ENCODE data around the gene ARHGAP22. TPM values are rescaled to one million over a fixed set of nuclear protein-coding genes. Genes with fewer than 3 reads are reported as not detected.
"Not testable (repeated sequence)": the region's sequence is repeated elsewhere in the genome, so short reads cannot be mapped to it uniquely, and the experiment has no call there.

Gene ARHGAP22
- total RNA-seq, 2 experiments from 2014 or later = not detected

DNA sequence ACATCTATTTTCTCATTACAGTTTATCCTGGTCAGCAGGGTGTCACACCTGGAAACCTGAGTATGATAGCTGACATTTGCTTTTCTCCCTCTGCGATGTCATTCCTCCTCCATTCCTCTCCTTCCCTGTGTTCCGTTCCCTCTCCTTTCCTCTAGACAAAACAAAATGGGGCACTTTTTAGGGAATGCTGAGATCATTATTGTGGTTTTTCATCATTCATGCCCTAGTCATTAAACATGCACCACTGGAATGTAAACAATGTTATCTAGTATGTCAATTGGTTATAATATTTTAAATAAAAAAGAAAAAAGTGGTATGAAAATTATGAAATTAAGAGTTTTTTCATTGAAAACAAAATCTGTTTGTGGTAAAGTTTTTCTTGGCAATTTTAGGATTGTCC is 165.8 kb downstream of the ARHGAP22 start:
- Mint-ChIP-seq H3K4me1 (ENCODE audit: low read depth) (no peaks in the 10 kb centered on the region), H3K4me3 (no peak overlapping the region), H3K27me3 (no peaks in the 10 kb centered on the region), H3K9me3 (no peaks in the 10 kb centered on the region), H3K36me3 (peaks cover 5% of the 10 kb centered on the region), H3K27ac (no peak overlapping the region)
- POLR2A ChIA-PET = no interaction called here
- CTCF ChIA-PET = no interaction called here
- intact Hi-C loops (cut with micrococcal nuclease) = no loop called here
- no peak for DNase-seq

DNA sequence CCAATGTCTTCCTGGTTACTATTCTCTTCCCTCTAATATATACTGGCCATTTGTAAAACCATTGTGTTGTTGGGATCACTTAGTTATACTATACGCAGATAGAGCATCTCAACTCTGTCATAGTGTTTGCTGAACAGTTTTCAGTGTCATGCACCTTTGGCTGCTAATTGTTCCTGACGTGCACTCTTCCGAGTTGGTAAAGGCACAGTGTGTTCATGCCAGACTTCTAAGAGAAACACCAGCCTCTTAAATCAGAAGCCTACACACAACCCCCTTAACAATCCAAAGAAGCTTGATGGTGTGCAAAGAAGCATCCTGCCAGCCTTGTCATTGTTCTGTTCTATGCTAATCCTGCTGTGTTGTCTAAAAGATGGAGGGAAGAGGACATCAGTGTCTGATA is 167.3 kb downstream of the ARHGAP22 start:
- Mint-ChIP-seq H3K4me3 (no peak overlapping the region), H3K36me3 (peaks cover 11% of the 10 kb centered on the region), H3K27ac (no peak overlapping the region), H3K9me3 (no peaks in the 10 kb centered on the region), H3K27me3 (no peaks in the 10 kb centered on the region), H3K4me1 (ENCODE audit: low read depth) (no peaks in the 10 kb centered on the region)
- ChIA-PET POLR2A (no interaction called here), CTCF (no interaction called here)
- intact Hi-C loops (cut with micrococcal nuclease) = no loop called here
- DNase-seq = no peak

- H3K36me3 Mint-ChIP-seq = peaks cover 18% of the 10 kb centered on the region
These were observed 173.0 kb downstream of the ARHGAP22 start for GRCh38 chr10:48431871-48432270.

DNA sequence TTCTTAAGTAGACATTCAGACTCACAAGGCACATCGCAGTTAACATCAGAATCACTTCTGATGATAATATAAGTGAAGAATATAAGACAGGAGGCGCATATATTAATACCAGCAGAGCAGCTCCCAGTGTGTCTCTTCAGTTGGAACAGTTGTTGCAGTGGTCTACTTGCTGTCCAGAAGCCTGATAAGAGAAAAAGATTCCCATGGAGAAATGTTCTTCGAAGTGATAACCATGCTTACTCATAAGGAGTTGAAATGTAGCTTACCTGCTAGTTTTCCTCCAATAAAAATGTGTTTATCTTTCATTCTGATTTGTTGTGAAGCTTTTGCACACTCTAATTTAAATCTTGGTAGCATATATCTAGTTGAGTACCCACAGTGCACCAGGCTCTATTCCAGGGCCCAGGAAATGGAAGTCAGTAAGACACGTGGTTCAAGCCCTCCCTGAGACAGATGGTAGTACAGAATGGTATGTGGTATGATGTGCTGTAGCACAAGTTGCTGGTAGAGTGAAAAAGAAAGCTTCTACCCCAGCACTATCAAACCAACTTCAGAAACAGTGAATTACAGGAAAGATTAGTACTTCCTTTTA is 174.4 kb downstream of the ARHGAP22 start:
- intact Hi-C loops (cut with micrococcal nuclease) = no loop called here
- Mint-ChIP-seq H3K9me3 (no peaks in the 10 kb centered on the region), H3K4me1 (ENCODE audit: low read depth) (no peaks in the 10 kb centered on the region), H3K27me3 (no peaks in the 10 kb centered on the region), H3K27ac (no peak overlapping the region), H3K4me3 (no peak overlapping the region), H3K36me3 (peaks cover 19% of the 10 kb centered on the region)
- no peak for DNase-seq
- ChIA-PET POLR2A (no interaction called here), CTCF (no interaction called here)

More at GRCh38 chr10:48431871-48432270, 173.0 kb downstream of the ARHGAP22 start:
- H3K4me1 Mint-ChIP-seq (ENCODE audit: low read depth) = no peaks in the 10 kb centered on the region
- CTCF ChIA-PET = interaction anchor here (0.5 to 1.0 kb wide), 2 partner anchors 69 to 226 kb away, joined by 4 read pairs; no protein-coding TSS in a partner anchor
- H3K27ac Mint-ChIP-seq = no peak overlapping the region
- no peaks in the 10 kb centered on the region for H3K27me3 Mint-ChIP-seq
- DNase-seq = no peak
- no peaks in the 10 kb centered on the region for H3K9me3 Mint-ChIP-seq
- POLR2A ChIA-PET = no interaction called here
- intact Hi-C loops (cut with micrococcal nuclease) = no loop called here
- H3K4me3 Mint-ChIP-seq = no peak overlapping the region

- no peaks in the 10 kb centered on the region for H3K4me1 Mint-ChIP-seq (ENCODE audit: low read depth)
- H3K9me3 Mint-ChIP-seq = no peaks in the 10 kb centered on the region
- H3K4me3 Mint-ChIP-seq = no peak overlapping the region
- H3K27ac Mint-ChIP-seq = no peak overlapping the region
- intact Hi-C loops (cut with micrococcal nuclease) = no loop called here
- POLR2A ChIA-PET = no interaction called here
- peaks cover 16% of the 10 kb centered on the region for H3K36me3 Mint-ChIP-seq
- DNase-seq = no peak
- CTCF ChIA-PET = no interaction called here
- no peaks in the 10 kb centered on the region for H3K27me3 Mint-ChIP-seq
These were observed 175.6 kb downstream of the ARHGAP22 start for GRCh38 chr10:48429309-48429708.

DNA sequence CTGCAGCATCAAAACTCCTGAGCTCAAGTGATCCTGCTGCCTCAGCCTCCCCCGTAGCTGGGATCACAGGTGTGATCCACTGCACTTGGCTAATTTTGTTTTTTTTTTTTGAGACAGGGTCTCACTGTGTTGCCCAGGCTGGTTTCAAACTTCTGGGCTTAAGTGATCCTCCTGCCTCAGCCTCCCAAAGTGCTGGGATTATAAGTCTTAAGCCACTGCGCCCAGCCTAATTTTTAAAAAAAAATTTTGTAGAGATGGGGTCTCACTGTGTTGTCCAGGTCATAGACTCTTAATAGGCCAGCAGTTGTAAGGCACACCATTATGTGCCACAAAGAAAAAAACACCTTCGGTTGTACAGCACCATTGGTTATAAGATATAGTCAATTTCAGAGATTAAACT is 176.0 kb downstream of the ARHGAP22 start:
- intact Hi-C loops (cut with micrococcal nuclease) = no loop called here
- H3K9me3 Mint-ChIP-seq = no peaks in the 10 kb centered on the region
- no peaks in the 10 kb centered on the region for H3K27me3 Mint-ChIP-seq
- no peak for DNase-seq
- no peak overlapping the region for H3K27ac Mint-ChIP-seq
- ChIA-PET POLR2A (no interaction called here), CTCF (no interaction called here)
- peaks cover 17% of the 10 kb centered on the region for H3K36me3 Mint-ChIP-seq
- H3K4me3 Mint-ChIP-seq = no peak overlapping the region
- H3K4me1 Mint-ChIP-seq (ENCODE audit: low read depth) = no peaks in the 10 kb centered on the region

DNA sequence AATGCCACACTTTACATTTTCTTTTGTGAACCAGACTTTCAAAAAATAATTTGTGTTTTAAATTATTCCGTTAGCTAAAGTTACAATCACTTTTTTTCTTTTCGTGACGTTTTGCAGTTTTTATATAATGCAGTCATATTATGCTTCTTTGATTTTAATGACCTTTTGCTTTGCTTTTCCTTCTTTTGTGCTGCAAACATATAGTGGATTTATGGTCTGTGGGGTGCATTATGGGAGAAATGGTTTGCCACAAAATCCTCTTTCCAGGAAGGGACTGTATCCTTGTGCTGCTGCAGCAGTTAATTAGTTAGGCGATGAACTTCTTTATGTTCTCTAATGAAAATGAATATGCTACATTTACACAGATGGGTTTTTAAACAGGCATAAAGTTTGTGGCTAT is 181.0 kb downstream of the ARHGAP22 start:
- Mint-ChIP-seq H3K36me3 (peaks cover 8% of the 10 kb centered on the region), H3K4me3 (no peak overlapping the region), H3K4me1 (ENCODE audit: low read depth) (no peaks in the 10 kb centered on the region), H3K27ac (no peak overlapping the region), H3K27me3 (no peaks in the 10 kb centered on the region), H3K9me3 (no peaks in the 10 kb centered on the region)
- DNase-seq = no peak
- intact Hi-C loops (cut with micrococcal nuclease) = no loop called here
- POLR2A ChIA-PET = no interaction called here
- CTCF ChIA-PET = interaction anchor here (1.0 kb wide), 1 partner anchor 233 kb away, joined by 3 read pairs; no protein-coding TSS in a partner anchor

DNA sequence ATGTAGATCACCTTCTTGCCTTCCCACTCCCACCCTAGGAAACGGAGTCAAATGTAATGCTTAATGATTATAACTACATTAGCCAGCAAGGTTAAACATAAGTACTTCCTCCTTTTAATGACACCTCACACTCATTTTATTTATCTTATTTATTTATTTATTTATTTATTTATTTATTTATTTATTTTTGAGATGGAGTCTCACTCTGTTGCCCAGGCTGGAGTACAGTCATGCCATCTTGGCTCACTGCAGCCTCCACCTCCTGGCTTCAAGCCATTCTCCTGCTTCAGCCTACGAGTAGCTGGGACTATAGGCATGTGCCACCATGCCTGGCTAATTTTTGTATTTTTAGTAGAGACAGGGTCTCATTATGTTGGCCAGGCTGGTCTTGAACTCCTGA is 183.0 kb downstream of the ARHGAP22 start:
- POLR2A ChIA-PET; intact Hi-C loops (cut with micrococcal nuclease); H3K36me3 Mint-ChIP-seq; H3K9me3 Mint-ChIP-seq; DNase-seq; H3K27ac Mint-ChIP-seq; H3K27me3 Mint-ChIP-seq; CTCF ChIA-PET; H3K4me1 Mint-ChIP-seq (ENCODE audit: low read depth); H3K4me3 Mint-ChIP-seq: not testable (repeated sequence)

DNA sequence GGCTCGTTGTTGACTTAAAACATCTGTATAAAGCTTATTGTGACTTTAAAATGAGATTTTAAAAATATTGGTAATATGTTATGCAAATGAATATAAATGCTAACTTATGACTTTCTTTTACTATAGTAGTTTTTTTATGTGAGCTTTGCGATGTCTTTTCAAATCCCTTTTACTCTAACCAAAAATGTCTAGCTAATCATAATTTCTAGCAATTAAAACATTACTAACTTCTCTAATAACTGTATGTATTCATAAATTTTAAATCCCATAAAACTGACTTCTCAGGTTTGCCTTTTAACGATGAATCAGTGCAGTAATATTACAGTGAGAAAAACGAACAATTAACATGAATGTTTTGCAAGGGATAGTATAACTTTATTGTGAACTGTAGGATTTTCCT is 185.2 kb downstream of the ARHGAP22 start:
- Mint-ChIP-seq H3K36me3 (peaks cover 7% of the 10 kb centered on the region), H3K27me3 (no peaks in the 10 kb centered on the region), H3K27ac (no peak overlapping the region), H3K4me3 (no peak overlapping the region), H3K4me1 (ENCODE audit: low read depth) (no peaks in the 10 kb centered on the region), H3K9me3 (no peaks in the 10 kb centered on the region)
- ChIA-PET POLR2A (no interaction called here), CTCF (no interaction called here)
- intact Hi-C loops (cut with micrococcal nuclease) = no loop called here
- no peak for DNase-seq

- Mint-ChIP-seq H3K9me3 (peaks cover under 1% of the 10 kb centered on the region), H3K27me3 (no peaks in the 10 kb centered on the region), H3K4me3 (no peak overlapping the region), H3K27ac (no peak overlapping the region), H3K36me3 (peaks cover 11% of the 10 kb centered on the region), H3K4me1 (ENCODE audit: low read depth) (no peaks in the 10 kb centered on the region)
- intact Hi-C loops (cut with micrococcal nuclease) = no loop called here
- no peak for DNase-seq
- ChIA-PET POLR2A (no interaction called here), CTCF (interaction anchor here (1.0 kb wide), 1 partner anchor 239 kb away, joined by 3 read pairs; no protein-coding TSS in a partner anchor)
These were observed 186.6 kb downstream of the ARHGAP22 start for GRCh38 chr10:48418189-48418788.

GRCh38 chr10:48417374-48417773 is 187.5 kb downstream of the ARHGAP22 start:
- Mint-ChIP-seq H3K27me3 (no peaks in the 10 kb centered on the region), H3K36me3 (peaks cover 20% of the 10 kb centered on the region), H3K27ac (no peak overlapping the region), H3K4me1 (ENCODE audit: low read depth) (no peaks in the 10 kb centered on the region), H3K9me3 (peaks cover 9% of the 10 kb centered on the region), H3K4me3 (no peak overlapping the region)
- ChIA-PET POLR2A (no interaction called here), CTCF (no interaction called here)
- intact Hi-C loops (cut with micrococcal nuclease) = no loop called here
- DNase-seq = no peak

GRCh38 chr10:48416584-48417232 is 188.2 kb downstream of the ARHGAP22 start:
- Mint-ChIP-seq H3K4me1 (ENCODE audit: low read depth) (no peaks in the 10 kb centered on the region), H3K27ac (no peak overlapping the region), H3K36me3 (peaks cover 26% of the 10 kb centered on the region), H3K4me3 (no peak overlapping the region), H3K27me3 (no peaks in the 10 kb centered on the region), H3K9me3 (peaks cover 15% of the 10 kb centered on the region)
- intact Hi-C loops (cut with micrococcal nuclease) = no loop called here
- ChIA-PET POLR2A (no interaction called here), CTCF (no interaction called here)
- DNase-seq = no peak

GRCh38 chr10:48414778-48415177 is 190.1 kb downstream of the ARHGAP22 start:
- Mint-ChIP-seq H3K27ac (no peak overlapping the region), H3K27me3 (no peaks in the 10 kb centered on the region), H3K4me1 (ENCODE audit: low read depth) (no peaks in the 10 kb centered on the region), H3K9me3 (peaks cover 15% of the 10 kb centered on the region), H3K4me3 (no peak overlapping the region), H3K36me3 (peaks cover 43% of the 10 kb centered on the region)
- no peak for DNase-seq
- ChIA-PET CTCF (no interaction called here), POLR2A (no interaction called here)
- intact Hi-C loops (cut with micrococcal nuclease) = no loop called here
